Esophagus mucosa (tissue), 1 donor: Measurements from ENCODE around the gene BTBD9. TPM values are rescaled to one million over a fixed set of nuclear protein-coding genes. Genes with fewer than 3 reads are reported as not detected.

ENCODE experiments used
- ATAC-seq: fragments of 200-7000 bp; cut with Tn5 transposase; one replicate; pipeline ENCODE4 v1.9.1; 2020
- total RNA-seq: library from RNA; stranded (reverse); gene quantifications from one replicate; pipeline ENCODE4 v1.2.4, GENCODE V29; 2023
- donor health status: DM: yes; HTN: yes; CAD: no.

Gene BTBD9
- total RNA-seq, 1 donor from 2014 or later = 13.4 TPM

- ATAC-seq = no peak
Observed at GRCh38 chr6:38193481-38194281, 446.0 kb downstream of the BTBD9 start.

GRCh38 chr6:38193051-38193450 lies 446.7 kb downstream of the BTBD9 start:
- ATAC-seq = no peak

- no peak for ATAC-seq
Observed at GRCh38 chr6:38192487-38192886, 447.2 kb downstream of the BTBD9 start.

- ATAC-seq = no peak
Observed at GRCh38 chr6:38192011-38192410, 447.7 kb downstream of the BTBD9 start.

- no peak for ATAC-seq
Observed at GRCh38 chr6:38191418-38191817, 448.3 kb downstream of the BTBD9 start.

- ATAC-seq = peak; percentile 25
Observed at GRCh38 chr6:38188677-38189335, 450.9 kb downstream of the BTBD9 start.

GRCh38 chr6:38187811-38188590 lies 451.7 kb downstream of the BTBD9 start:
- ATAC-seq = no peak

- ATAC-seq = no peak
Observed at GRCh38 chr6:38187325-38187724, 452.4 kb downstream of the BTBD9 start.

GRCh38 chr6:38185752-38186151 lies 454.0 kb downstream of the BTBD9 start:
- ATAC-seq = no peak

GRCh38 chr6:38185244-38185643 lies 454.5 kb downstream of the BTBD9 start:
- ATAC-seq = no peak

GRCh38 chr6:38184585-38185080 lies 455.1 kb downstream of the BTBD9 start:
- no peak for ATAC-seq

- ATAC-seq = no peak
Observed at GRCh38 chr6:38183856-38184584, 455.7 kb downstream of the BTBD9 start.

- ATAC-seq = no peak
Observed at GRCh38 chr6:38182426-38182825, 457.3 kb downstream of the BTBD9 start.

GRCh38 chr6:38180586-38180985 lies 459.1 kb downstream of the BTBD9 start:
- no peak for ATAC-seq

GRCh38 chr6:38179794-38180430 lies 459.8 kb downstream of the BTBD9 start:
- no peak for ATAC-seq

GRCh38 chr6:38179300-38179699 lies 460.4 kb downstream of the BTBD9 start:
- no peak for ATAC-seq

- ATAC-seq = peak; percentile 54
Observed at GRCh38 chr6:38178584-38178886, 461.2 kb downstream of the BTBD9 start.

- ATAC-seq = peak; percentile 57
Observed at GRCh38 chr6:38177882-38178583, 461.7 kb downstream of the BTBD9 start.

- peak; percentile 74 for ATAC-seq
Observed at GRCh38 chr6:38176797-38177751, 462.7 kb downstream of the BTBD9 start.

GRCh38 chr6:38175786-38176185 lies 463.9 kb downstream of the BTBD9 start:
- no peak for ATAC-seq
